Endometrium (tissue), 2 donors: ENCODE results near the gene ABI1.

Experiments used
- FAIRE-seq: peaks from 2 replicates; lab custom pipeline; 2012; peaks lifted over from hg19 to GRCh38; lab: Jason Lieb, UNC
- donor health status: control.
- donor health status: control.

ABI1 gene

GRCh38 chr10:26854524-26854923, 6.2 kb downstream of the ABI1 start:
- no peak for FAIRE-seq

- FAIRE-seq, result no peak
Observed at GRCh38 chr10:26844396-26844975, 16.3 kb downstream of the ABI1 start.

GRCh38 chr10:26843736-26844135, 17.0 kb downstream of the ABI1 start:
- no peak for FAIRE-seq

- FAIRE-seq, result no peak
Observed at GRCh38 chr10:26841733-26842317, 18.9 kb downstream of the ABI1 start.

- FAIRE-seq, result no peak
Observed at GRCh38 chr10:26840938-26841732, 19.6 kb downstream of the ABI1 start.

GRCh38 chr10:26839966-26840627, 20.7 kb downstream of the ABI1 start:
- no peak for FAIRE-seq

GRCh38 chr10:26837139-26837538, 23.6 kb downstream of the ABI1 start:
- FAIRE-seq, result no peak

- no peak for FAIRE-seq
Observed at GRCh38 chr10:26835025-26835424, 25.7 kb downstream of the ABI1 start.

GRCh38 chr10:26832960-26833359, 27.8 kb downstream of the ABI1 start:
- FAIRE-seq, result no peak

- no peak for FAIRE-seq
Observed at GRCh38 chr10:26831936-26832335, 28.8 kb downstream of the ABI1 start.

- FAIRE-seq, result no peak
Observed at GRCh38 chr10:26829810-26830515, 30.8 kb downstream of the ABI1 start.

GRCh38 chr10:26824015-26824690, 36.6 kb downstream of the ABI1 start:
- FAIRE-seq, result no peak

GRCh38 chr10:26821699-26822570, 38.8 kb downstream of the ABI1 start:
- no peak for FAIRE-seq

GRCh38 chr10:26815500-26815899, 45.3 kb downstream of the ABI1 start:
- no peak for FAIRE-seq

GRCh38 chr10:26810435-26811026, 50.2 kb downstream of the ABI1 start:
- FAIRE-seq, result no peak

- FAIRE-seq, result no peak
Observed at GRCh38 chr10:26809973-26810372, 50.8 kb downstream of the ABI1 start.

- no peak for FAIRE-seq
Observed at GRCh38 chr10:26807532-26807931, 53.2 kb downstream of the ABI1 start.

GRCh38 chr10:26806557-26806956, 54.2 kb downstream of the ABI1 start:
- no peak for FAIRE-seq

- FAIRE-seq, result no peak
Observed at GRCh38 chr10:26805567-26806245, 55.1 kb downstream of the ABI1 start.
